CD8-positive, alpha-beta memory T cell (primary cell): ENCODE results near the gene RABL3. TPM values are rescaled to one million over a fixed set of nuclear protein-coding genes. Genes with fewer than 3 reads are reported as not detected.
"Not testable (repeated sequence)": the region's sequence is repeated elsewhere in the genome, so short reads cannot be mapped to it uniquely, and the experiment has no call there.

Source experiments
- CTCF ChIA-PET: fragments of 350-600 bp; sonication (Branson Sonifier 250); formaldehyde crosslinking; loops from one replicate; lab custom pipeline; 2021; ENCODE audit warnings: antibody characterized with exemption; lab: Charles Lee
- POLR2A ChIA-PET: fragments of 350-600 bp; sonication (Branson Sonifier 250); formaldehyde crosslinking; loops from one replicate; lab custom pipeline; 2021; ENCODE audit warnings: antibody characterized with exemption; lab: Charles Lee
- DNase-seq, 5 donors: peaks; one replicate each; pipeline versions ENCODE4 v3.0.0 to v3.0.0-alpha.2; 2020 to 2022; ENCODE audit warnings: mixed read lengths in 1 of 5
- H3K27ac ChIP-seq: one replicate; pipeline ENCODE4 v1.7.0; 2013; ENCODE audit warnings: low read depth, mild to moderate bottlenecking, low read length, moderate library complexity
- H3K27me3 ChIP-seq: 2 replicates; pipeline ENCODE4 v1.7.0; 2013; ENCODE audit warnings: low read length, mild to moderate bottlenecking; ENCODE audit not compliant: insufficient read depth, poor library complexity, severe bottlenecking
- H3K36me3 ChIP-seq: 2 replicates; pipeline ENCODE4 v1.7.0; 2013; ENCODE audit warnings: mild to moderate bottlenecking, low read length, moderate library complexity; ENCODE audit not compliant: insufficient read depth
- H3K4me1 ChIP-seq: 2 replicates; pipeline ENCODE4 v1.7.0; 2013; ENCODE audit warnings: mild to moderate bottlenecking, low read length, moderate library complexity; ENCODE audit not compliant: insufficient read depth
- H3K4me3 ChIP-seq: 2 replicates; pipeline ENCODE4 v1.7.0; 2013; ENCODE audit warnings: mild to moderate bottlenecking, low read length
- H3K9me3 ChIP-seq: 2 replicates; pipeline ENCODE4 v1.7.0; 2013; ENCODE audit warnings: mild to moderate bottlenecking, low read length
- H3K27ac Mint-ChIP-seq, 8 donors: one replicate each; pipeline ENCODE4 v1.8.0; 2020 to 2021; ENCODE audit warnings: mixed read lengths in 8 of 8, mild to moderate bottlenecking in 6 of 8, inconsistent platforms in 3 of 8, moderate library complexity in 3 of 8
- H3K27me3 Mint-ChIP-seq, 2 donors: one replicate each; pipeline ENCODE4 v1.8.0; 2020 to 2021; ENCODE audit warnings: mixed read lengths in 2 of 2, mild to moderate bottlenecking in 1 of 2, moderate library complexity in 1 of 2
- H3K36me3 Mint-ChIP-seq, 3 donors: one replicate each; pipeline ENCODE4 v1.8.0; 2020 to 2021; ENCODE audit warnings: mixed read lengths in 3 of 3, inconsistent platforms in 1 of 3, mild to moderate bottlenecking in 1 of 3
- H3K4me1 Mint-ChIP-seq, 3 donors: one replicate each; pipeline ENCODE4 v1.8.0; 2020 to 2021; ENCODE audit warnings: mixed read lengths in 3 of 3, inconsistent platforms in 1 of 3, mild to moderate bottlenecking in 1 of 3
- H3K4me3 Mint-ChIP-seq, 7 donors: one replicate each; pipeline ENCODE4 v1.8.0; 2020 to 2021; ENCODE audit warnings: mixed read lengths in 7 of 7, mild to moderate bottlenecking in 6 of 7, moderate library complexity in 4 of 7, inconsistent platforms in 2 of 7
- H3K9me3 Mint-ChIP-seq, 5 donors: one replicate each; pipeline ENCODE4 v1.8.0; 2020 to 2022; ENCODE audit warnings: mixed read lengths in 5 of 5, mild to moderate bottlenecking in 3 of 5, moderate library complexity in 2 of 5, inconsistent platforms in 1 of 5
- polyA plus RNA-seq: library from polyadenylated mRNA; unstranded; fragments of 300-500 nt; fragmentation: Illumina TruSeq; gene quantifications from one replicate; pipeline ENCODE4 v1.2.3, GENCODE V29; 2021
- total RNA-seq, 2 experiments: library from RNA; stranded (reverse); gene quantifications; one replicate each; pipeline ENCODE4 v1.2.3, GENCODE V29; 2021

Gene RABL3
- total and polyA plus RNA-seq, 3 experiments from 2014 or later: 35.8 to 40.4 (median 39.0) TPM

DNA sequence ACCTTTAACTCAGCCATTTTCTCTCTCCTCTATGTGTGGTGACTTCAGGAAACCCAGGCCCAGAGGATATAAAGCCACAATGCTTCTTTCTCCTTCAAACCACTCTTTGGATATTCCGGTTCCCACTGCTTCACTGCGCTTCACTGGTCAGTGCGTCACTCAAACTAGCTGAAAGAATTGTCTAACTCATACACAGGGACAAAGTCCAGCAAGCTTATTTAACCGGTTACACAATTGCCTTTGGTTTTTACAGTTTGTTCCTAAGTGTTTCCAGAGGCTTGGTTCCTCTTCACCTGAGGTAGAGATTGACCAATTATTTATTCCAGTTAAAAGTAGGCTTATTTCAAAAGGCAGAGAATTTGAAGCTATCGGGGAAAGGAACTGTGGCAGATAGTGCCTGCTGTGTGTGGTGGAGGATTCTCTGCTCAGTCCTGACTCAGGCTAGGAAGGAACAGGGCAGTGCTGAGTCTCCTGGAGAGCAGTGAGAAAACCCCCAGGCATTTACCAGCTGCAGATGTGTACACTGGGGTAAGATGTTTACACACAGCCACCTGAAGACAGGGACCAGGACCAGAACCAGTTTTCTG is 60.1 kb downstream of the RABL3 start, which contains the start of gene HGD:
Gene HGD, minus strand, starts transcription at position 145 of the 587 bp plus-strand sequence. Its CDS starts 128 bp downstream, at position 17.
- POLR2A ChIA-PET: no interaction called here
- peaks cover 3 to 14% (median 4%) of the 10 kb centered on the region in 3 donors for H3K36me3 Mint-ChIP-seq
- H3K27ac Mint-ChIP-seq: peak within 1 kb of the TSS in 1 of 8 donors; percentile 52
- H3K27ac ChIP-seq: no peak within 1 kb of the TSS
- CTCF ChIA-PET: no interaction called here
- no peak for DNase-seq
- H3K4me1 Mint-ChIP-seq: peaks cover 0 to 5% (median 5%) of the 10 kb centered on the region in 3 donors
- no peaks in the 10 kb centered on the region for H3K36me3 ChIP-seq
- no peaks in the 10 kb centered on the region for H3K4me1 ChIP-seq
- no peaks in the 10 kb centered on the region for H3K9me3 ChIP-seq
- no peak within 1 kb of the TSS for H3K4me3 ChIP-seq
- H3K27me3 ChIP-seq: no peaks in the 10 kb centered on the region
- no peak within 1 kb of the TSS for H3K4me3 Mint-ChIP-seq
- H3K9me3 Mint-ChIP-seq: peaks cover 3 to 13% (median 5%) of the 10 kb centered on the region in 5 donors
- H3K27me3 Mint-ChIP-seq: peaks cover 1 to 3% of the 10 kb centered on the region in 2 donors

DNA sequence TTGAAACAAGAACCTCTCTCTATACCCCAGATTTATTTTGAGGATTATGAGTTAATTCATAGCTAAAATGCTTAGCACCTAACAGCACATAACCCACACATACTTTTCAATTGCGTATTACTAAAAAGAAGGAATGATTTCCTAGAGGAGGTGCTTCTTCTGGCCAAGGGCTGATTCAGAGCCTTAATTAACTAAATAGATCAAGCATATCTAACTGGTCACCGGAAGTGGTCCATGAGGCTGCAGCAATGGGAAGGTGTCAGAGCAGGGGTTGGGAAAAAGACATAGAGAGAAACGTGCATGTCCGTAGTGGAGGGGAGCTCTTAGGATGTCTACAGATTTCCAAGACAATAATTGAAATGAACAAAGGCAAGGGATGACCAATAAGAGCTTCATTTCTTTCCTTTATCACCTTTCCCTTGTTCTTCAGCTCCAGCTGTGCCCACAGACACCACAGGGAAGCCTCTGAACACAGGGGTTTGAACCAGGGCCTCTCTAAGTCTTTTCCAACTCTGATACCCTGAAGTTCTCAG is 60.7 kb downstream of the RABL3 start:
- Histone ChIP-seq H3K9me3 (no peaks in the 10 kb centered on the region), H3K27ac (no peak overlapping the region), H3K4me1 (no peaks in the 10 kb centered on the region), H3K27me3 (no peaks in the 10 kb centered on the region), H3K4me3 (no peak overlapping the region), H3K36me3 (no peaks in the 10 kb centered on the region)
- Mint-ChIP-seq H3K36me3 (peaks cover 3 to 8% (median 4%) of the 10 kb centered on the region in 3 donors), H3K4me3 (no peak overlapping the region), H3K9me3 (peaks cover 3 to 14% (median 6%) of the 10 kb centered on the region in 5 donors), H3K27me3 (peaks cover 1 to 6% of the 10 kb centered on the region in 2 donors), H3K27ac (no peak overlapping the region), H3K4me1 (peaks cover 0 to 5% (median 5%) of the 10 kb centered on the region in 3 donors)
- POLR2A ChIA-PET: no interaction called here
- DNase-seq: no peak
- CTCF ChIA-PET: no interaction called here

DNA sequence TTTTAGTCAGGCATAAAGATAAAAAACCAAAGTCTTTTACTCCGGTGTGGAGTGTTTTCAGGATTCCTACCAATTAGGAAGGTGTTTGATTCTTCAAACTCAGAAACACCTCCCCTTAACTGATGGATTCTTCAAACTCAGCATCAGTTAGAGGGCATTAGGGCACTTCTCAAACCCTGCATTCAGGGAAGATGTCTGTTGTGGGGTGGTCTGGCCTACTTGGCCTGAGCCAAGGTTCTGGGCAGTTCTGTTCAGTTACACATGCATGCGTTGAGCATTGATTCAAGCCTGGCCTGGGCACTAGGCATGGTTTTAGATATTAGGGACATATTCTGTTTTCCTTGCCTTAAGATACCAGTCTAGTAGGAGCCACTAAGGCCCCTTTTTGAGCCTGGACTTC is 61.3 kb downstream of the RABL3 start:
- no peaks in the 10 kb centered on the region for H3K27me3 ChIP-seq
- Mint-ChIP-seq H3K27ac (no peak overlapping the region), H3K27me3 (peaks cover 1 to 10% of the 10 kb centered on the region in 2 donors), H3K9me3 (peaks cover 3 to 16% (median 8%) of the 10 kb centered on the region in 5 donors), H3K36me3 (peaks cover 3 to 6% (median 4%) of the 10 kb centered on the region in 3 donors), H3K4me1 (peaks cover 0 to 5% (median 5%) of the 10 kb centered on the region in 3 donors), H3K4me3 (no peak overlapping the region)
- H3K36me3 ChIP-seq: no peaks in the 10 kb centered on the region
- DNase-seq: no peak
- H3K27ac ChIP-seq: no peak overlapping the region
- no peaks in the 10 kb centered on the region for H3K4me1 ChIP-seq
- no peaks in the 10 kb centered on the region for H3K9me3 ChIP-seq
- POLR2A ChIA-PET: no interaction called here
- CTCF ChIA-PET: no interaction called here
- H3K4me3 ChIP-seq: no peak overlapping the region

DNA sequence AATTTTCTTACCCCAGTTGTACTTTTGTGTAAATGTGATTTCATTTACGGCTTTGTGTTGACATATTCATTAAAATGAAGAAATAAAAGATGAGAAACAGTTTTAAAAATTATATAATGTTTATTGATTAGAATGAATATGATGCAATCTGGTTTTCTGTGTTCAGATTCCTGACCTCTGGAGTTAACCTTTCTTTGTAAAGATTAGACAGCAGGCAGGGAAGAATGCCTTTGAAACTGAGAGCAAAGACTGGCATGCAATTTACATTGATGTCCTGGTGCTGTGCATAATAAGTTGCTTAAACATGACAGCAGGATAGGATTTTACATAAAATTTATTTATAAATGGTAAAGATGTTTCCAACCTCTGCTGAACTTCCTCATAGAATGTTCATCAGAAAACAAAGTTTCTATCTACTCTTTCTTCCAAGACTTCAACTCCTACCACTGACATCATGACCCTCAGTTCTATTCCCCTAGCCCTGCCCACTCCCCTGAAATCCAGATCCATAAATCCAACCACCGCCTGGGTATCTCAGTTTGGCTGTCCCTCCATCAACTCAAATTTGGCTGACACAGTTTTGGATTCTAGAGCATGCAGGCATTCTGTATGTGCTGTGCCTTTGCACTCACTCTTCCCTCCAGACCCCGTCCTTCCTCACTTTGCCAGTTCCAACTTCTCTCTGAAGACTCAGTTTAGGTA is 62.0 kb downstream of the RABL3 start:
- Mint-ChIP-seq H3K36me3 (peaks cover 3 to 7% (median 3%) of the 10 kb centered on the region in 3 donors), H3K4me3 (no peak overlapping the region), H3K27me3 (peaks cover 8 to 15% of the 10 kb centered on the region in 2 donors), H3K4me1 (peaks cover 0 to 5% (median 5%) of the 10 kb centered on the region in 3 donors), H3K27ac (no peak overlapping the region), H3K9me3 (peaks cover 3 to 16% (median 8%) of the 10 kb centered on the region in 5 donors)
- no peaks in the 10 kb centered on the region for H3K9me3 ChIP-seq
- no peaks in the 10 kb centered on the region for H3K36me3 ChIP-seq
- POLR2A ChIA-PET: no interaction called here
- no peak overlapping the region for H3K4me3 ChIP-seq
- H3K4me1 ChIP-seq: no peaks in the 10 kb centered on the region
- no peaks in the 10 kb centered on the region for H3K27me3 ChIP-seq
- no peak for DNase-seq
- H3K27ac ChIP-seq: no peak overlapping the region
- CTCF ChIA-PET: no interaction called here

DNA sequence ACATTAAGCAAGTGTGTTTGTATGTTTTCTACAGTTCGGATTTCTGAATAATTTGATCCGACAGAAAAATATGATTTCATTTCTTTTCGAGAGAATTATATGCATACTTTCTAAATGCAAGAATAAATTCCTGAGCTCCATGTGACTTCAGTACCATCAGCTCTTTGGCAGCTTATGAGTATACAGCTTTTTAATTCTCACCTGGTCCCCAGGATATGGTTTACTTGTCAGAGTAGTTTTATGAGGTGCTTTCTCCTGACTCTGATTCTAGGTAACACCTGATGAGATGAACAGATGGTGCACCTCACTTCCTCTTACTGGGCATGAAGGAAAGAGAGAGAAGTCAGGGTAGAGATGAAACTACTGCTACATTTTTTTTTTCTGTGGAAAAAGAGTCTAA is 63.3 kb downstream of the RABL3 start:
- peaks cover 11 to 26% of the 10 kb centered on the region in 2 donors for H3K27me3 Mint-ChIP-seq
- peaks cover 3 to 16% (median 8%) of the 10 kb centered on the region in 5 donors for H3K9me3 Mint-ChIP-seq
- H3K27ac Mint-ChIP-seq: no peak overlapping the region
- Histone ChIP-seq H3K4me3 (no peak overlapping the region), H3K4me1 (no peaks in the 10 kb centered on the region), H3K27me3 (no peaks in the 10 kb centered on the region), H3K36me3 (no peaks in the 10 kb centered on the region), H3K27ac (no peak overlapping the region), H3K9me3 (no peaks in the 10 kb centered on the region)
- POLR2A ChIA-PET: no interaction called here
- DNase-seq: no peak
- peaks cover 0 to 14% (median 2%) of the 10 kb centered on the region in 3 donors for H3K36me3 Mint-ChIP-seq
- H3K4me1 Mint-ChIP-seq: peaks cover 0 to 5% (median 5%) of the 10 kb centered on the region in 3 donors
- no peak overlapping the region for H3K4me3 Mint-ChIP-seq
- CTCF ChIA-PET: no interaction called here

DNA sequence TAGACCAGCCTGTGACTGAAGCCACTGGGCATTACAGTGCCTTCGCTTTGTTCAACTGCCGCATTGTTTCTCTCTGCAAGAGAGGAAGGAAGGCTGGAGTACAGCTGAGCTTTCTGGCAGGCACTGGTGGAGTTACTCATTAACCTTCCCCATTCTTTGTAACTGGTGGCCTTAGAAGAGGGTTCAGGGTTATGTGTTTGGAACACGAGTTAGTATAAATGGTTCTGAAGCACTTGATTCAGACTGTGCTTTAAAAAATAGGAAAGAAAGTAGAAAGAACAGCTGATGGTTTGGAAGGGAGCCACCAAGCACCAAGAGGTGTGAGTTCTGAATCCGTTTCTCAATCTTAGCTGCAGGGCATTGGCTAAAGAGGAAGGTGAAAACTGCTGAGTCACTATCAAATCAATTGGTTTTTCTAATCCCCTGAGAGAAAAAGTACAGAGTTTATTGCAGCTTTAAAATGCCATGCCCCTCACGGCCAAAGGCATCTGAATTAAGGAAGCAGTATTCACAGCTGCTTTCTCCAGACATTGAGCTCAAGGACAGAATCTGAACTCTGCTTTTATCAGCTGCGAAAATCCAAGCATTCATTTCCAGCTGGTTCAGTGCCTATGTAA is 63.9 kb downstream of the RABL3 start:
- peaks cover 3 to 16% (median 8%) of the 10 kb centered on the region in 5 donors for H3K9me3 Mint-ChIP-seq
- peaks cover 11 to 26% of the 10 kb centered on the region in 2 donors for H3K27me3 Mint-ChIP-seq
- no peak for DNase-seq
- ChIA-PET POLR2A (no interaction called here), CTCF (no interaction called here)
- H3K27ac ChIP-seq: no peak overlapping the region
- H3K9me3 ChIP-seq: no peaks in the 10 kb centered on the region
- no peaks in the 10 kb centered on the region for H3K4me1 ChIP-seq
- H3K36me3 ChIP-seq: no peaks in the 10 kb centered on the region
- no peak overlapping the region for H3K4me3 Mint-ChIP-seq
- no peak overlapping the region for H3K4me3 ChIP-seq
- H3K36me3 Mint-ChIP-seq: peaks cover 0 to 14% (median 2%) of the 10 kb centered on the region in 3 donors
- no peaks in the 10 kb centered on the region for H3K27me3 ChIP-seq
- peaks cover 0 to 5% (median 5%) of the 10 kb centered on the region in 3 donors for H3K4me1 Mint-ChIP-seq
- H3K27ac Mint-ChIP-seq: no peak overlapping the region

DNA sequence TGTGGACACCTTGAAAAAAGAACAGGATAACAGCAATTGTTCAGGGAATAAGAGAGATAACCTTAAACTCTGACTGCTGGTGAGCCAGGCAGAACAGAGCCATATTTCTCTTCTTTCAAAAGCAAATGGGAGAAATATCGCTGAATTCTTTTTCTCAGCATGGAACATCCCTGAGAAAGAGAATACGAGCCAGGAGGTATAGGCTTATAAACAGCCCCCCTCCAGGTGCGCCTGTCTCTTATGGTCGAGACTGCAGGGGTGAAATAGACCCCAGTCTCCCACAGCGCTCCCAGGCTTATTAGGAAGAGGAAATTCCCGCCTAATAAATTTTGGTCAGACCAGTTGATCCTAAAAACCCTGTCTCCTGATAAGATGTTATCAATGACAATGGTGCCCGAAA is 65.1 kb downstream of the RABL3 start:
- H3K27me3 ChIP-seq, H3K4me3 ChIP-seq, H3K36me3 ChIP-seq, H3K4me1 Mint-ChIP-seq, H3K27ac Mint-ChIP-seq, DNase-seq, H3K9me3 ChIP-seq, H3K4me1 ChIP-seq, POLR2A ChIA-PET, CTCF ChIA-PET, H3K27ac ChIP-seq, H3K4me3 Mint-ChIP-seq: not testable (repeated sequence)
- Mint-ChIP-seq H3K36me3 (peaks cover 0 to 14% (median 2%) of the 10 kb centered on the region in 3 donors), H3K27me3 (peaks cover 11 to 26% of the 10 kb centered on the region in 2 donors), H3K9me3 (peaks cover 3 to 16% (median 8%) of the 10 kb centered on the region in 5 donors)
